Measurements from ENCODE around the gene MAGOH. TPM values are rescaled to one million over a fixed set of nuclear protein-coding genes. Genes with fewer than 3 reads are reported as not detected.
A peak's percentile ranks its signal among the peaks of the same experiment; 100 is the strongest.

MAGOH gene
- total and polyA plus RNA-seq, 2 of the 13 experiments (the other 11 are each of a cell fraction or from before 2014, with no cell fraction given): 24.1 to 87.0 TPM

DNA sequence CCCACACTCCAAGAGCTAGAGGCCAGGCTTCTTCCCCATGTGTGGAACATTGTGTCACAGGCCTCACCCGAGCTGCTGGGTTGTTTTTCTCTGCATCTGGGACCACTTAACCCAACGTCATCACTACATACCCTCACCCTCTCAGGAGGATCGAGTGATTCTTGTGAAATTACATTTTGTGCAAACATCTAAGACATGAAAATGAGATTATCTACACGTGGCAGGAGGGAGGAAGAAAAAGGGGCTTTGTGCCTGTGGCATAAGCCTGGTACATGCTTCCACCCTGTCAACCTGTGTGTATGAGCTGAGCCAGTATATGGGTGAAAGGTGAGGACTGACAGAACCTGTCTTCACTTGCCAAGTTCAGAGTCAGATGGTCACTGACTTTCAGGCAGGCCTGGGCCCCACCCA lies 40.1 kb downstream of the MAGOH start:
- FAIRE-seq (no peak), ATAC-seq (no peak), DNase-seq (ENCODE audit: low spot score) (no peak)
- Histone ChIP-seq H3K27me3 (ENCODE audit: control insufficient read depth in 1 of 2, insufficient read depth in 2 of 2, low read length in 2 of 2) (no peaks in the 10 kb centered on the region; a peak in 1 of 5 replicates), H3K4me2 (ENCODE audit: low read depth, low read length) (peak overlapping the region; percentile 74), H4K20me1 (ENCODE audit: insufficient read depth, low read length) (no peaks in the 10 kb centered on the region), H2AFZ (ENCODE audit: low read length) (no peak overlapping the region), H3K27ac (ENCODE audit: extremely low read length, insufficient read depth, low read length) (peak overlapping the region; percentile 26), H3K9me3 (ENCODE audit: low read length) (no peaks in the 10 kb centered on the region), H3K36me3 (replicated peaks in 1 of 2; ENCODE audit: control insufficient read depth in 1 of 2, insufficient read depth in 2 of 2, low read length in 2 of 2) (peaks cover 4 to 13% of the 10 kb centered on the region in 2 experiments), H3K79me2 (ENCODE audit: insufficient read depth, low read length) (peaks cover 17% of the 10 kb centered on the region), H3K9ac (ENCODE audit: insufficient read depth, low read depth, low read length) (peak overlapping the region; percentile 95), H3K4me3 (replicated peaks in 1 of 3; ENCODE audit: insufficient read depth in 1 of 3, low read depth in 2 of 3, low read length in 3 of 3) (peak overlapping the region; percentile 3 to 91 (median 84); a peak in 4 of 6 replicates), H3K4me1 (ENCODE audit: insufficient read depth, low read length) (peaks cover 48% of the 10 kb centered on the region)
- TF ChIP-seq, protein P1, sequence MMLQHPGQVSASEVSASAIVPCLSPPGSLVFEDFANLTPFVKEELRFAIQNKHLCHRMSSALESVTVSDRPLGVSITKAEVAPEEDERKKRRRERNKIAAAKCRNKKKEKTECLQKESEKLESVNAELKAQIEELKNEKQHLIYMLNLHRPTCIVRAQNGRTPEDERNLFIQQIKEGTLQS (CRISPR knock-in tag; IDR thresholded peaks at IDR 0.05): no peak
- TF ChIP-seq PPARG (CRISPR knock-in tag; conservative IDR thresholded peaks at IDR 0.05): peak; percentile 77
- TF ChIP-seq WIZ (CRISPR knock-in tag; IDR thresholded peaks at IDR 0.05): no peak
- no peak for TF ChIP-seq ZNF766 (CRISPR knock-in tag; IDR thresholded peaks at IDR 0.05; ENCODE audit: borderline replicate concordance)
- peak; percentile 69 for TF ChIP-seq RXRB (CRISPR knock-in tag; IDR thresholded peaks at IDR 0.05; ENCODE audit: borderline replicate concordance)
- TF ChIP-seq BRD4 (CRISPR knock-in tag; IDR thresholded peaks at IDR 0.05): 0 out of 2 replicates have a peak, but pooled peaks have one; percentile 22
- BruUV-seq (replicated peaks): no TSS peak
- ChIA-PET POLR2A (interaction anchor here (1.2 to 2.3 kb wide), 2 partner anchors 16 to 23 kb away, joined by 3 to 6 read pairs; no protein-coding TSS in a partner anchor), CTCF (ENCODE audit: low intra/inter-chr PET ratio, low total read pairs) (no interaction called here)
- WGBS (ENCODE audit: low lambda C conversion rate): 61% methylated on average over 4 of the region's 4 CpGs
- intact Hi-C loops (cut with micrococcal nuclease; ENCODE audit: unreplicated experiment): no loop called here
- in situ Hi-C loops (cut with HindIII; ENCODE audit: extremely low pct_ligation_motif_present, low pct_unique_long_range_greater_than_20kb): no loop called here

Data from HepG2 (cell line).